IPS-18c (cell line): ENCODE measurements around the gene SCAP.

Source experiments
- H3K4me3 ChIP-seq: 2 replicates; pipeline ENCODE4 v1.7.0; 2013; ENCODE audit warnings: low read depth, mild to moderate bottlenecking, low read length, moderate library complexity; ENCODE audit not compliant: insufficient read depth
- H3K9me3 ChIP-seq: one replicate; pipeline ENCODE4 v1.6.1; 2013; ENCODE audit warnings: mild to moderate bottlenecking, low read length, moderate library complexity; ENCODE audit not compliant: control insufficient read depth, insufficient read depth

SCAP gene

DNA sequence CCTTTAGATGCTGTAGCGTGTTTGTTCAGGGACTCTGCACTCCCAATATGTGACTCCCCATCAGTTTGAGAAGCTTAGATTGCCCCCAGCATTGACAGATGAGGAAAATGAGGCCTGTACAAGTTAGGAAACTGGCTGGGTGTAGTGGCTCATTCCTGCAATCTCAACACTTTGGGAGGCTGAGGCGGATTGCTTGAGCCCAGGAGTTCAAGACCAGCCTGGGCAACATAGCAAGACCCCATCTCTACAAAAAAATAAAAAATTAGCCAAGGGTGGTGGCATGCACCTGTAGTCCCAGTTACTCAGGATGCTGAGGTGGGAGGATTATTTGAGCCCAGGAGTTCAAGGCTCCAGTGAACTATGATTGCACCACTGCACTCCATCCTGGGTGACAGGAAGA, 108.9 kb downstream of the SCAP start:
- no peaks in the 10 kb centered on the region for H3K9me3 ChIP-seq
- no peak overlapping the region for H3K4me3 ChIP-seq

GRCh38 chr3:47365213-47366153, 110.3 kb downstream of the SCAP start:
- Histone ChIP-seq H3K4me3 (no peak overlapping the region), H3K9me3 (no peaks in the 10 kb centered on the region)
